Subcutaneous abdominal adipose tissue (tissue), 5 donors: ENCODE results near the gene NDRG3.
A peak's percentile ranks its signal among the peaks of the same experiment; 100 is the strongest.
"Not testable (repeated sequence)": the region's sequence is repeated elsewhere in the genome, so short reads cannot be mapped to it uniquely, and the experiment has no call there.

ENCODE experiments used
- H3K27ac ChIP-seq: one replicate; pipeline ENCODE4 v1.7.0; 2013; ENCODE audit warnings: low read depth, mild to moderate bottlenecking, inconsistent platforms, low read length, moderate library complexity
- H3K27me3 ChIP-seq, 5 donors: one replicate each; pipeline ENCODE4 v1.7.0; 2013; ENCODE audit warnings: low read length in 5 of 5, inconsistent platforms in 1 of 5; ENCODE audit not compliant: control insufficient read depth in 5 of 5, insufficient read depth in 4 of 5
- H3K36me3 ChIP-seq, 5 donors: one replicate each; pipeline ENCODE4 v1.7.0; 2013; ENCODE audit warnings: low read length in 5 of 5; ENCODE audit not compliant: control insufficient read depth in 5 of 5, insufficient read depth in 5 of 5
- H3K4me1 ChIP-seq, 5 donors: one replicate each; pipeline ENCODE4 v1.7.0; 2013; ENCODE audit warnings: low read length in 5 of 5, mild to moderate bottlenecking in 3 of 5, moderate library complexity in 1 of 5; ENCODE audit not compliant: control insufficient read depth in 5 of 5, insufficient read depth in 5 of 5
- H3K4me3 ChIP-seq, 5 donors: one replicate each; pipeline ENCODE4 v1.7.0; 2013; ENCODE audit warnings: low read length in 5 of 5, low read depth in 1 of 5
- H3K9ac ChIP-seq, 5 donors: one replicate each; pipeline ENCODE4 v1.7.0; 2013; ENCODE audit warnings: low read length in 5 of 5, mild to moderate bottlenecking in 4 of 5, moderate library complexity in 3 of 5
- H3K9me3 ChIP-seq, 5 donors: one replicate each; pipeline ENCODE4 v1.7.0; 2013; ENCODE audit warnings: low read length in 5 of 5; ENCODE audit not compliant: control insufficient read depth in 5 of 5
- donor health status: healthy.
- donor health status: healthy.
- donor health status: healthy.
- donor health status: healthy.
- donor health status: healthy.

Gene NDRG3

DNA sequence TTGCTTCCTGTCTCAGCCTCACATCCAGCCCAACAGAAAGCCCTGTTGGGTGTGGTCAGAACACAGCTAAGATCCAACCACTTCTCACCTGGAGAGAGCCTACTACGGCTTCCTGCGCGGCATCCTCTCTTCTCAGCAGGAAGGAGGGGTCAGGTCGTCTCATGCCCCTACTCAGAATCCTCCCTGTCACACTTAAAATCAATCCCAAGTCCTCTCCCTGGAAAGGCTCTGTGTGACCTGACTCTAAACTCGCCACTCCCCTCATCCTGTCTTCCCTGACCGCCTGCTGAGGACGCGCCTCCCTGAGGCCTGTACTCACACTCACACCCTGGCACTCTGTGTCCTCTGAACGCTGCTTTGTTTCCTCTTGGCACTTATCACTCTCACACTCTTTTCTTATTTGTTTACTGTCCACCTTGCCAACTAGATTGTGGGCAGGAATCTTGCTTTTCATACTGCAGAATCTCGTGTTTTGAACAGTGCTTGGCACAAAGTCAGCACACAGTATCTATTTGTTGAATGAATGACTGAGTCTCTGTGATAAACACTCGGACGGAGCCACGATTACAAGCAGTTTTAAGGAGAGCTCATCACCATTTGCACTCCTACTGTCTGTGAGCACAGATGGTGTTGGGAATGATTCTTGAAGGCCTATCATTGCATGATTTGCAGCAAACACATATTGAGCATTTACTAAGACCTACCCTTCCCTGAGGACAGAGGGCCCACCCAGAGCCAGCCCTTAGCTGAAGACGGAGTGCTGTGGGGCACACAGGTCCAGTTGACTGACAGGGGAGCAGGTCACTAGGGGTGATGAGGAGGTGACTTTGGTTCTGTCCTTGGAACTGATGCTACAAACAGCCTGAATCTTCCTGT, 121.6 kb downstream of the NDRG3 start:
- H3K9ac ChIP-seq: no peak overlapping the region
- no peak overlapping the region for H3K27ac ChIP-seq
- H3K9me3 ChIP-seq: no peaks in the 10 kb centered on the region
- no peaks in the 10 kb centered on the region for H3K27me3 ChIP-seq
- H3K4me3 ChIP-seq: no peak overlapping the region
- H3K36me3 ChIP-seq: no peaks in the 10 kb centered on the region
- H3K4me1 ChIP-seq: no peaks in the 10 kb centered on the region

DNA sequence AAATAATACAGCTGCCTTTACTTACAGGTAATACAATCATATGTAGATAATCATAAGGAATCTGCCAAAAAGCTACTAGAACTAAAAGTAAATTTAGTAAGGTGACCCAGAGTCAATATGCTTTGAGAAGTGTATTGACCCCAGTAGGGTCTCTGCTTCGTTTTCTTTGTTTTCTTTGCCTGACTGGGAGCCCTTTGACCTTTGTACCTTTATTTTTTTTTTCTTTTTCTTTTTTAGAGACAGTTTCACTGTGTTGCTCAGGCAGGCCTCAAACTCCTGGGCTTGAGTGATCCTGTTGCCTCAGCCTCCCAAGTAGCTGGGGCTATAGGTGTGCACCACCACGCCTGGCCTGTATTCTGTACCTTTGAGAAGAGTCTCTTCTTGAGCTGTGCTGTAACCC, 122.4 kb downstream of the NDRG3 start:
- Histone ChIP-seq H3K4me1 (no peaks in the 10 kb centered on the region), H3K27me3 (no peaks in the 10 kb centered on the region), H3K36me3 (no peaks in the 10 kb centered on the region), H3K9me3 (no peaks in the 10 kb centered on the region), H3K4me3 (no peak overlapping the region), H3K9ac (no peak overlapping the region), H3K27ac (no peak overlapping the region)

DNA sequence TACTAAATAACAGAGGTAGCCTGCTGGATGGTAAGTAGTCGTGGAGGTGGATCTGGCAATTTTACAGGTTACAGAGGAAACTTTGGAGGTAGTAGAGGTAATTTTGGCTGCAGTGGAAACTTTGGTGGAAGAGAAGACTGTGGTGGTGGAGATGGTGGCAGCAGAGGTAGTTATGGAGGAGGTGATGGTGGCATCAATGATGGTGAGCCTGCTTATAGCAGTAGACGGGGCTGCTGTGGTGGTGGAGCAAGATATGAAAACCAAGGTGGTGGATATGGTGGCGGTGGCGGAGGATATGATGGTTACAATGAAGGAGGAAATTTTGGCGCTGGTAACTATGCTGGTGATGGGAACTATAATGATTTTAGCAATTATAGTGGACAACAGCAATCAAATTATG, 125.0 kb downstream of the NDRG3 start:
- Histone ChIP-seq H3K4me3 (no peak overlapping the region), H3K4me1 (no peaks in the 10 kb centered on the region), H3K27ac (no peak overlapping the region), H3K9ac (no peak overlapping the region), H3K36me3 (no peaks in the 10 kb centered on the region), H3K9me3 (no peaks in the 10 kb centered on the region), H3K27me3 (no peaks in the 10 kb centered on the region)

DNA sequence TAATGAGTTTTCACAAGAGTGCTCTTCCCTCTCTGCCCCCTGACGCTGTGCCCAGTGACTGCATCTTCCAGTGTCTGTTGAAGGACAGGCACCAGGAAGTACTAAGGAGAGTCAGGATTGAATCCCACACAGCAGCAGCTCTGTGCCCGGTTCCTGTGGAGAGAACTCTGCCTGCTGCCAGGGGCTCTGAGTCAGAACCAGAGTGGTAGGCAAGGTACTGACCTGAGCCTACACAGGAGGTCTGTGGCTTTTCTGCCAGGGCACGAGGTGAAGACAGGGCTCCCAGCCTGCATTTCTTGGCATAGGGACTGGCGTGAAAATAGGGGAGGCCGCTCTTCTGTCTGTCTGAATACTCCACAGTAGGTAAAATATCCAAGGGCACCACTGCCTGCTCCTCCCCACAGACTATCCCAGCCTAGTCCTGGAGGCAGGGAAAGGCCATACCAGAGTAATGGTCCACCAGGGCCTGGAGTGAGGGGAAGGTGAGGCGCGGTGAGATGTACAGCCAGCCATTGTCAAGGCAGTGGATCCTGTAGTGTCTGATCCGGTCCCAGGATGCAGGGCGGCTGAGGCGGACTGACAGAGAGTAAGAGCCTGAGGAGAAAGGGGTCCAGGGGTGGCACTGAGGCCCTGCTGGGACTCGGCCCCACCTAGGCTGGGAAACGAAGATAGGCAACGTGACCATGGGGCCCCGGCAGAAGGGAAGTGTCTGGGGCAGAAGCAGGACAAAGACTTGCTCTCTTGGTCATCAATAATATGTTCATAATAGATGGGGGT, 130.9 kb downstream of the NDRG3 start:
- H3K27ac ChIP-seq: no peak overlapping the region
- H3K4me3 ChIP-seq: no peak overlapping the region
- H3K9ac ChIP-seq: no peak overlapping the region
- no peaks in the 10 kb centered on the region for H3K9me3 ChIP-seq
- H3K4me1 ChIP-seq: no peaks in the 10 kb centered on the region
- peaks cover 6 to 53% (median 51%) of the 10 kb centered on the region in 5 donors for H3K36me3 ChIP-seq
- H3K27me3 ChIP-seq: no peaks in the 10 kb centered on the region

DNA sequence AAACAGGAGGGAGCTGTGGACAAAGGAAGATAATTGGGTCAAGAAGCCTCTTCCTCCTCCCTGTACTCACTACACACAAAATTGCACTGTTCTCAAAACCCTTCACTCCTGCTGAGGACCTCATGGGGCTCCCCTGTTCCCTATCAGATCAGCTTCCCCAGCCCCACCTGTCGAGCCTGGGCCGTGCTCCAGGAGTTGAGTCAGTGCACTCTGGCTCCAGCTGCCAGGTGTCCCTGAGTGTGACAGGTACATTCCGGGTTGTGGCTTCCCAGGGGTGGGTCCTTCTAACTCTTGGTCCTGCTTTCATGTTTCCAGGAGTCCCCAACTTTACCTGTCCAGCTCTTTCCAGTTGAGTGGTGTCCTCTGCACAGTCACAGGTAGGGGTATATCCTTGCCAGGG, 131.9 kb downstream of the NDRG3 start:
- Histone ChIP-seq H3K27ac (no peak overlapping the region), H3K9me3 (no peaks in the 10 kb centered on the region), H3K36me3 (peaks cover 6 to 63% (median 58%) of the 10 kb centered on the region in 5 donors), H3K27me3 (no peaks in the 10 kb centered on the region), H3K4me1 (no peaks in the 10 kb centered on the region), H3K4me3 (no peak overlapping the region), H3K9ac (no peak overlapping the region)

DNA sequence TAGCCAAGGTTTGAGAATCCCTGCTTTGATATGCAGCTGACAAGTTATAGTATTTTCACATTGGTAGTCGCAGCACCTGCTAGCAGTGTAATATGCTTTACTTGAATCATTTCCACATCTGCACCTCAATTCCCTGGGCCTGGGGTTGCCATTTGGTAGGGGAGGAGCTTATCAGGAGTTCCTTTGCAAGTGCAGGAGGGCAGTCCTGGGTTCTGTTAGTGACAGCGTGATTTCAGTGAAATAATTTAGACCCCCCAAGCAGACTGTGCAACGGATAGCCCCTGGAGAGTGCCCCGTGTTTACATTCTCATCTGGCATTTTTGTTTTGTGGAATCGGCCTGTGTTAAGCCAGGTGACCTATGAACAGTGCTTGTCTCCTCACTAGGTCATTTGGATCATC, 134.3 kb downstream of the NDRG3 start:
- peaks cover 3 to 16% (median 14%) of the 10 kb centered on the region in 5 donors for H3K4me1 ChIP-seq
- H3K27me3 ChIP-seq: no peaks in the 10 kb centered on the region
- no peak overlapping the region for H3K27ac ChIP-seq
- H3K4me3 ChIP-seq: no peak overlapping the region
- H3K9me3 ChIP-seq: no peaks in the 10 kb centered on the region
- no peak overlapping the region for H3K9ac ChIP-seq
- H3K36me3 ChIP-seq: peaks cover 6 to 75% (median 70%) of the 10 kb centered on the region in 5 donors

DNA sequence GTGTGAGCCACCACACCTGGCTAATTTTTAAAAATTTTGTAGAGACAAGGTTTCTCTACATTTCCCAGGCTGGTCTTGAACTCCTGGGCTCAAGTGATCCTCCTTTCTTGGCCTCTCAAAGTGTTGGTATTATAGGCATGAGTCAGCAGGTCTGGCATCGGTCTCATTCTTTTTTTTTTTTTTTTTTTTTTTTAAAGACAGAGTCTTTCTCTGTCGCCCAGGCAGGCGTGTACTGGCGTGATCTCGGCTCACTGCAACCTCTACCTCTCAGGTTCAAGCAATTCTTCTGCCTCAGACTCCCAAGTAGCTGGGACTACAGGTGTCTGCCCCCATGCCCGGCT, 137.5 kb downstream of the NDRG3 start:
- H3K36me3 ChIP-seq: peaks cover 6 to 56% (median 50%) of the 10 kb centered on the region in 5 donors
- not testable (repeated sequence) for H3K27ac ChIP-seq, H3K4me3 ChIP-seq, H3K9me3 ChIP-seq, H3K9ac ChIP-seq, H3K27me3 ChIP-seq
- H3K4me1 ChIP-seq: peaks cover 4 to 30% (median 28%) of the 10 kb centered on the region in 5 donors

DNA sequence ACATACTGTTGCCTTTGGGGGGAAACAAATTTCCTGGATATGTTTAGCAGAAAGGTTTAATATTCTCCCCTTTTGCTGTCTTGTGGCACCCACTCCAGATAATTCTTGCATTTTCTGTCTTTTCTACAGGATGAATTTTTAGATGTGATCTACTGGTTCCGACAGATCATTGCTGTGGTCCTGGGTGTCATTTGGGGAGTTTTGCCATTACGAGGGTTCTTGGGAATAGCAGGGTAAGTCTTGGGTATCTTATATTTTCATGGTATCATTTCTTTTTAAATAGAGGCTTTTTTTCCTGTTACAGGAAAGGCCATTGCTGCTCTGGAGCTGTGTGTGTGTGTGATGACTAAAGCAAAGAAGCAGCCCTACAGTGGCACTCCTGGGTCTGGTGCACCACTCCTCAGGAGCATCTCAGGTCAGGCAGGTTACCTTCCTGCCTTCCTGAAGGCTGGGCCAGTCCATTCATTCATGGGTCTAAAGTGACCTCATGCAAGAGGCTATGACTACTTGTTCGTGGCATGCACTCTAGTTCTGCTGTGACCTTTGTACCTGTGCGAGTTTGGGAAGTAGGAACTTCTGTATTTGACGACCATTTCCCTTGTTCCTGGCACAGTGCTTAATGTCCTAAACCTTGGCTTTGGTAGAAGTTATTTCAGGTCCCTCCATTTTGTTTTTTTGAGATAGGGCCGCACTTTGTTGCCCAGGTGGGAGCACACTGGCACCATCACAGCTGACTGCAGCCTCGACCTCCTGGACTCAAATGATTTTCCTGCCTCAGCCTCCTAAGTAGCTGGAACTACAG, 138.1 kb downstream of the NDRG3 start:
- Histone ChIP-seq H3K27ac (peak overlapping the region; percentile 92), H3K27me3 (no peaks in the 10 kb centered on the region), H3K4me1 (peaks cover 4 to 30% (median 28%) of the 10 kb centered on the region in 5 donors)

DNA sequence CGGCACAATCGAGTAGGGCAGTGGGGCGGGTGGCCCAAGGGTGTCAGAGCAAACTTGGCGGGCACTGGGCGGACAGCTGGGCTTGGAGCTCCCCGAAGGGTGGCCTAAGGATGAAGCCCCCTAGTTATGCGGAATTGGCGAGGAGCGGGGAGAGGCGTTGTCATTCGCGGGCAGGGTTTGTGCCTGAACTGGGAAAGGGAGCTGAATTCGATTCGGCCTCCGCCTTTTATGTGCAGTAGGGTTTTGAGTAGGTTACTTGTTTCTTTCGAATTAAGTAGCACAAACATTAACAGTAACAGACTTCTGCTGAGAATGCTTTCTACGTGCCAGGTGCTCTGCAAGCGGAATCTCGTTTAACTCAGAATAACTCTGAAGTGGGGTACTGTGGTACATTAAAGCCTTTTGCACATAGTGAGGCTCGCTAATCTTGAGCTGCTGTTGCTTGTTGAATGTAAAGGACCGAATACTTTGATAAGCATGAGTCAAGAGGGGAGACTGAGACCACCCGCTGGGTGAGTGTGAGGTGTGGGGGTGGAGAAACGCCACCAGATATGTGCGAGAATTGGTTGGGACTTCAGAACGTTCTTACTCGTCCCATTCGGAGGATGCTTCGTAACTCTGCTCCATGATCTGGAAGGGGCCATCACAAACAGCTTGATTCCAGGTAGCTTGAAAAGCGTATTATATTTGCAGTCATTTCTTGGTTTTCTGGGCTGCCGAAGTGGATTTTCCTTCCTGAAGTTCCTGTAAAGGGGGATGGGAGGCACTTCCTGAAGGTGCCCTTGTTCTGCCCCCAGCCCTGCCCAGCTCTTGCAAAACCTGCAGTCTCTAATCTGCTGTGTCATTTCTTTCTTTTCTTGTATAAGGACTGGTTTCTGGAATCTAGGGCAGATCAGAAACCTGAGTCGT, 139.5 kb downstream of the NDRG3 start:
- peak overlapping the region; percentile 92 for H3K27ac ChIP-seq
- peaks cover 3 to 37% (median 33%) of the 10 kb centered on the region in 5 donors for H3K36me3 ChIP-seq
- peak overlapping the region; percentile 87 to 99 (median 92) for H3K9ac ChIP-seq
- H3K4me3 ChIP-seq: peak overlapping the region; percentile 76 to 98 (median 96)
- no peaks in the 10 kb centered on the region for H3K27me3 ChIP-seq
- H3K4me1 ChIP-seq: peaks cover 4 to 30% (median 28%) of the 10 kb centered on the region in 5 donors
- no peaks in the 10 kb centered on the region for H3K9me3 ChIP-seq

More for the DNA sequence above, 138.1 kb downstream of the NDRG3 start:
- peak overlapping the region in 3 of 5 donors; percentile 7 to 87 (median 55) for H3K9ac ChIP-seq
- no peaks in the 10 kb centered on the region for H3K9me3 ChIP-seq
- H3K4me3 ChIP-seq: no peak overlapping the region
- peaks cover 6 to 50% (median 46%) of the 10 kb centered on the region in 5 donors for H3K36me3 ChIP-seq
